ENCODE data around the gene SGCA.

Gene SGCA

DNA sequence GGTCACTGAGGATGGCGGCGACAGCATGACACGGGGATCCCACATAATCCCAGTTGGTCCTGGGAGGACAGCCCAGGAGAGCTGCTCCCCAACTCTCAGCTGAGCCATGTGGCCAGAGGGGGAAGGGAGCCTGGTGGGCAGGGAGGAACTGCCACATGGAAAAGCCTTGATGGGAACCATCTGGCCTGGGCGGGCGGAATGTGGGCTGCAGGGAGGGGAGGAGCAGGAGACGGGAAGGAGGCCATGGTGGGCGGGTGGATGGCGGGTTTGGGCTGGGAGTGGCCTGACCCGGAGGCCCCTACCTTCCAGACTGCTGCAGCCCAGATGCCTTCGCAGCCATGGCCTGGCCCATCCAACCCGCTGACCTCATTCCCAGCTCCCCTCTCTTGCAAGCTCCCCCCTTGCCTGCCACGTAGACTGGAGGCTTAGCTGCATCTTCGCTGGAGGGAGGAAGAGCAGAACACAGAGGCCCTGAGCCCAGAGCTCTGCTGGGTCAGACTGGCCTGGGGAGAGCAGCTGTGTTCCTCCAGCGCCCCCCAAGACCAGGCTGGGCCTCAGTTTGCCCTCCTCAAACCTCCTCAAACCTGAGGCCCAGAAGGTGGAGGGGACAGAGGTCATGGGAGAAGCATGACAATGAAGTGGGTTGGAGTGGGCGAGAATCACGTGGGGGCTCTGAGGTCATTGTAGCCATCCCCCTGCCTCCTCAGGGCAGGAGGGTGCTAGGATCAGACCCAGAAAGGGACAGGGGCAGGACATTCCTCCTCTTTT lies 43.9 kb downstream of the SGCA start:
- DNase-seq (ENCODE audit: low read depth): no peak

GRCh38 chr17:50210240-50211225 lies 44.7 kb downstream of the SGCA start:
- no peak for DNase-seq (ENCODE audit: low read depth)

- DNase-seq (ENCODE audit: low read depth): no peak
Measured at GRCh38 chr17:50211249-50212120, 45.7 kb downstream of the SGCA start.

- DNase-seq (ENCODE audit: low read depth): no peak
Measured at GRCh38 chr17:50212121-50212843, 46.5 kb downstream of the SGCA start.

DNA sequence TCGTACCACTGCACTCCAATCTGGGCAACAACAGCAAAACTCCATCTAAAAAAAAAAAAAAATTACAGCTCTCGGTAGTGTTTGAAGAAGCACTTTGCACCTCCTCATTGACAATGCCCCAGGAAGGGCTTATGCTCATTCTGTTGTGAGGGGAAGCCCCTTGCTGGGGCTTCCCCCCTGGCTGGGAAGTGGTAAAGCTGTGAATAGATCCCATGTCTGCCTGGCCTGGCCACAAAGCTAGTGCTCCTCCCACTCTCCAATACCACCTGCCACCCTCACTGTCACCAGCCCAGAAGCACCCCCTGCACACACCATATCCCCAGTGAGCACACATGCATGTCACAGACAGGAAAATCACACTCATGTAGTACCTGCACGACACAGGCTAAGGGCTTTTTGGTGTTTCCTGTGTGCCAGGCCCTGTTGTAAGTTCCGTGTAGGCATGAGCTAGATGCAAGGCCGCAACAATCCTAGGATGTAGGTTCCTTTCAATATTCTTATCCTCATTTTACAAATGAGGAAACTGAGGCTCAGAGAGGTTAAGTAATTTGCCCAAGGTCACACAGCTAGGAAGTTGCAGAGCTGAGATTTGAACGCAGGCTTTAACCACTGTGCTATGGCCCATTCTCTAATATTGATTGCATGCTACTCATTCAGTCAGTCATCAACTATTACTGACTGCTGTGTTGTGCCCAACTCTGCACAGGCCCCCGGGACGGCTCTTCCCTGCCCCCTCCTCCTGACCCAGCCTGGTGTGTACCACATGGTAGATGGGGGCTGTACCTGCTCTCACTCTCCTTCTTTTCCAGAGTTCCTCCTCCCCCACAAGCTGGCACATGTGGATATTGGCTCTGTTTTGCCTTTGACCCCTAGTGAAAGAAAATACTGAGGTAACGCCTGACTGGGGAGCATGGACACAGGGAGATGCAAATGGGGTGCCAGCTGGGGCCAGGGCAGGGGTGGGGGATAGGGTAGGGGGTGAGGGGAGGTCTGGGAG lies 47.5 kb downstream of the SGCA start:
- peak; percentile 23 for DNase-seq (ENCODE audit: low read depth)

DNA sequence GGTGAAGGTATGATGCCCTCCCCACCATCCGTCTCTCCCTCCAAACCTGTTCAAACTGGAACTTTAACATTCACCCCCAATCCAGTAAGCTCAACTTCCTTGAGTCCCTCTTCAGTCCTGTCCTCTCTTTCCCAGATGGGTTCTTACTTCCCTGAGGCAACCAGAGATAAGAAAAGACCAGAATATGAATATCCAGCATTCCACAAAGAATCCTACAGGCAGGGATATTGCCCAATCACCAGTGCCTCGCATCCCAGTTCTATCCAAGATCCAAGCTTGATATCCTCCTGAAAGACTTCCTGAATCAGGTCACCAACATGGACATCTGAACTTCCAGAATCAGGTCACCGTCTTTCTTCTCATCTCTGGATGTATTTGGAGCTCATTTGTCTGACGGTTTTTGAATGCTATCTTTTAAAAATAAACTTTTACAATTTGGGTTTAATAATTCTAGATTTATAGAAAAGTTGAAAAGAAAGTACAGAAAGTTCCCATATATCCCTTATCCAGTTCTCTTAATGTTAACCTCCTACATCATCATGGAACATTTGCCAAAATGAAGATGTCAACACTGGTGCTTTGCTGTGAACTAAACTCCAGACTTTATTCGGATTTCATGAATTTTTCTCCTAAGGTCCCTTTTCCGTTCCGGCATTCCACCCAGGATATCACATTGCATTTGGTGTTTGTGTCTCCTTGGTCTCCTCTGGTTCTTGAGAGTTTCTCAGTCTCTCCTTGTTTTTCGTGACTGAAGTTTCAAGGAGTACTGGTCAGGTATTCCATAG lies 49.4 kb downstream of the SGCA start:
- no peak for DNase-seq (ENCODE audit: low read depth)

GRCh38 chr17:50217591-50217990 lies 51.8 kb downstream of the SGCA start:
- DNase-seq (ENCODE audit: low read depth): no peak

GRCh38 chr17:50218071-50218759 lies 52.4 kb downstream of the SGCA start:
- DNase-seq (ENCODE audit: low read depth): no peak

DNA sequence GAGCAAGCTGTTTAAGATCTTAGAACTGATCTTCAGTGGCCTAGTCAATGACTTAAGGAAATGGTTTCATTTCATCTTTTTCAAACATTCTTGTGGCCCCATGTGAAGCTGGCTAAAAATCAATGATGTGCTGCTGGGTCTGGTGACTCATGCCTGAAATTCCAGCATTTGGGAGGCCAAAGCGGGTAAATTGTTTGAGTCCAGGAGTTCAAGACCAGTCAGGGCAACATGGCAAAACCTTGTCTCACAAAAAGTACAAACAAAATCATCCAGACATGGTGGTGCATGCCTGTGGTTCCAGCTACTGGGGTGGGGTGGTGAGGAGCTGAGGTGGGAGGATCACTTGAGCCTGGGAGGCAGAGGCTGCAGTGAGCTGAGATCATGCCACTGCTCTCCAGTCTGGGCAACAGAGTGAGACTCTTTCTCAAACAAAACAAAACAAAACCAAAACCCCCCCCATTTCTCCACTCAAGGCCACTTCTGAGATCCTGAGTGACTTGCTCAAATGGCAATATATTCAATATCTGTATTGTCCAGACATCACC lies 53.0 kb downstream of the SGCA start:
- no peak for DNase-seq (ENCODE audit: low read depth)

GRCh38 chr17:50219342-50219741 lies 53.5 kb downstream of the SGCA start:
- DNase-seq (ENCODE audit: low read depth): no peak

DNA sequence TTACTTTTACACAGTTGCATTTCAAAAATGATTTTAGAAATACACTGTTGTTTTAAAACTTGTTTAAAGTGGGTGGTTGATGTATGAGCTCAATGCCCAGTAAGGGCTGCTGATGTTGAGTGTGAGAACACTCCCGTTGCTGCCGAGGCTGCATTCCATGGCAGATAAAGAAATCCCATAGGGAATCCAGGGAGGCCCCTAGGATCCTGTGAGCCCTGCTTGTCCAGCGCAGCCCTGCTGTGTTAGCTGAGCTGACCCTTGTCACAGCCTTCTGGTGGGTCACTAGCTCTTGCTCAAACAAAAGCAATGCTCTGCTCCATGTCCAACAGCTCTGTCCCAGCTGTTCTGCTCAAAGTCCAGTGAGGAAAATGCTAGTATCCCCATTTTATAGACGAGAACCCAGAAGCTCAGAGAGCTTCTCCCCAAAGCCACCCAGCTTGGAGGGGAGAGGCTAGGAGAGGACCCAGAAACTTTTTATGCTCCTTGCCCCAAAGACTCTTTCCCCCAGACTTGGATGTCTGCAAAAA lies 54.2 kb downstream of the SGCA start:
- DNase-seq (ENCODE audit: low read depth): no peak

DNA sequence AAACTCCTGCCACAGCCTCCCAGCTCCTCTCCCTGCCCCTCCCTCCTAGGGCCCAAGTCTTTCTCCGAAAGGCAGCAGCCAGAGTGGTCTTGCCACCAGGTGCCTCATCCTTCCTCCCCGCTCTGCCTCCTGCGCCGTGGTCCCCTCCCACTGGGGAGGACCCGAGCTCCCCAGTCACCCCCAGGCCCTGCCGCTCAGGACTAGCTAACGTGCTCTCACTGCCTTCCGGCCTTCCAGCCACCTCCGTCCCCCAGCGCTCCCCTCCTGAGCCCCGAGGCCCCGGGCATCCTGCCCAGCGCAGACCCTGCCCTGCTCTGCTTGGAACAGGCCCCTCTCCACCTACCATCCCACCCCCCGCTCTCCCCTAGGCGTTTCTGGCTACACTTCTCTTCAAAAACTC lies 55.0 kb downstream of the SGCA start:
- no peak for DNase-seq (ENCODE audit: low read depth)

DNA sequence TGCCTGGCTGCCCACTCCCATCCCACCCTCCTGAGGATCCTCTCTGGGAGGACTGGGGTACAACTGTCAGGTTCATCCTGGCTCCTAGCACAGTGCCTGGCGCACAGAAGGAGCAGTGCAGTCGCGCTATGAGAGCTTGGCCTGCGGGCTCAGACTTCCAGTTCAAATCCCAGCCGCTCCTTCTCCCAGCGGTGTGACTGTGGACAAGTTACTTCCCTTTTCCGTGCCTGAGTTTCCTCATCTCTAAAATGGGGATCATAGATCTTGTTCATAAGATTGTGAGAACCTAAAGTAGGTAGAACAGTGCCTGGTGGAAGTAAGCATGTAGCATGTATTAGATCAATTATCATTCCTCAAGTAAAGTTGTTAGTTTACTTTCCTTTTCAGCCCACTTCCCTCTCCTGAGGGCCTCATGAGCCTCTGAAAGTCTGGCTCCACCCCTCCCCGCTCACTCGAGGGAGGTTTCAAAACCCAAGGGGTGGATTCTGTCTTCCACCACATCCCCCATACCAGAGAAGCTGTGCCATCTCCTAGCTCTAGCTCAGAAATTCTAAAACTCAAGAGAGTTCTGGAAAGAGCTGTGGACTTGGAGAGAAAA lies 55.6 kb downstream of the SGCA start:
- no peak for DNase-seq (ENCODE audit: low read depth)

DNA sequence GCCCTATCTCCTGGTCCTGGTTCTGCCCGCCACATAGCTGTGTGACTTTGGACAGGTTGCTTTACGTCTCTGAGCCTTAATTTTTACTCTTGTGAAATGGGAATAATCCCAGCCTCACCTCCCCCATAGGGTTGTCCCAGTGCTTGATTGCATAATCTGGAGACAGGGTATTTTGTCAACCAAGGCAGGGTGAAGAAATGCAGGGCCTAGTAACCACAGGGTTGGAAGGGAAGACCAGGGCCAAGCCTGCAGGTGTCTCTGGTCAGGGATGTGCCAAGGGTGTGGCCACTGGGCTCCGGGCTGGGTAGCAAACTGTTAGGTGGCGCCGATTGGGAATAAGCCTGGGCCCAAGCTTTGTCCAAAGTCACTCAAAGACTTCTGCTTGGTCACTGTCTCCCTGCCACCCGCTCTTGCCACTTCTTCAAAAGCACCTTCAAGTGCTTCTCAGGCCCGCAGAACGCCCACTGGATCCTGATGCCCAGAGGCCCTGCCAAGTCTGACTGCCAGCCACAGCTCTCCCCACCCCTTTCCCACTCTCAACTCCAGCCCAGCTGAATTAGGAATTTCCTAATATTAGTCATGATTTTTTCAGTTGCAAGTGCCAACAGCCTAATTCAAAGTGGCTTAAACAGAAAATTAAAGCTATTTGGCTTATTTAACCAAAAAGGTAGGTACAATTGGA lies 56.2 kb downstream of the SGCA start:
- no peak for DNase-seq (ENCODE audit: low read depth)

GRCh38 chr17:50222922-50223321 lies 57.1 kb downstream of the SGCA start:
- DNase-seq (ENCODE audit: low read depth): no peak

Data from activated T-cell treated with anti-CD3 and anti-CD28 coated beads for 24 hours (primary cell).